H1 (cell line): ENCODE results near the gene GHRL. TPM values are rescaled to one million over a fixed set of nuclear protein-coding genes. Genes with fewer than 3 reads are reported as not detected.

Experiments
- CTCF ChIA-PET: fragments of 300-600 bp; sonication (Branson Sonifier 250); formaldehyde crosslinking; loops from one replicate; lab custom pipeline; 2021; ENCODE audit not compliant: partially characterized antibody; lab: Charles Lee
- POLR2A ChIA-PET: fragments of 300-600 bp; sonication (Branson Sonifier 250); formaldehyde crosslinking; loops from one replicate; lab custom pipeline; 2021; ENCODE audit warnings: inconsistent platforms; ENCODE audit not compliant: partially characterized antibody; lab: Charles Lee
- DNase-seq, 2 experiments: peaks; one replicate each; pipeline versions ENCODE4 v3.0.0 to v3.0.0-alpha.2; 2010 to 2022; ENCODE audit warnings: low spot score in 2 of 2, low read depth in 1 of 2, mixed read lengths in 1 of 2
- FAIRE-seq: peaks from 2 replicates; lab custom pipeline; 2011; peaks lifted over from hg19 to GRCh38; lab: Jason Lieb, UNC
- H2AFZ ChIP-seq: 2 replicates; pipeline ENCODE4 v1.8.1; 2012; ENCODE audit warnings: low read length, inconsistent platforms
- H2AK5ac ChIP-seq: 2 replicates; pipeline ENCODE4 v1.6.1; 2013; ENCODE audit warnings: low read depth, low read length
- H2BK120ac ChIP-seq: replicated peaks from 2 replicates; pipeline ENCODE3; 2013; ENCODE audit warnings: low read depth, low read length, inconsistent platforms
- H2BK12ac ChIP-seq: 2 replicates; pipeline ENCODE4 v1.6.1; 2013; ENCODE audit warnings: low read depth, low read length
- H2BK15ac ChIP-seq: 2 replicates; pipeline ENCODE4 v1.6.1; 2013; ENCODE audit warnings: low read length
- H2BK20ac ChIP-seq: 2 replicates; pipeline ENCODE4 v1.6.1; 2013; ENCODE audit warnings: low read length
- H2BK5ac ChIP-seq: 2 replicates; pipeline ENCODE4 v1.6.1; 2013; ENCODE audit warnings: low read depth, low read length
- H3K14ac ChIP-seq: 2 replicates; pipeline ENCODE4 v1.6.1; 2013; ENCODE audit warnings: inconsistent platforms; ENCODE audit not compliant: insufficient read length
- H3K18ac ChIP-seq: 2 replicates; pipeline ENCODE4 v1.6.1; 2013; ENCODE audit warnings: low read length; ENCODE audit errors: extremely low read depth
- H3K23ac ChIP-seq: 2 replicates; pipeline ENCODE4 v1.6.1; 2013; ENCODE audit warnings: inconsistent platforms; ENCODE audit not compliant: insufficient read length
- H3K23me2 ChIP-seq: 2 replicates; pipeline ENCODE4 v1.6.1; 2013; ENCODE audit warnings: low read depth, low read length
- H3K27ac ChIP-seq: 2 replicates; pipeline ENCODE4 v1.6.1; 2011; ENCODE audit warnings: low read depth, low read length, inconsistent platforms
- H3K27me3 ChIP-seq, 4 experiments: replicated peaks in 1 of 4; 1 replicate in 1 of 4; 2 replicates in 3 of 4; pipeline versions ENCODE4 v1.6.1 to v1.8.1; 2011 to 2013; ENCODE audit warnings: low read length in 3 of 4, mild to moderate bottlenecking in 3 of 4, inconsistent platforms in 2 of 4, mixed read lengths in 2 of 4, moderate library complexity in 1 of 4; ENCODE audit not compliant: control insufficient read depth in 3 of 4, insufficient read depth in 3 of 4; ENCODE audit errors: extremely low read depth in 1 of 4
- H3K36me3 ChIP-seq, 4 experiments: 2 replicates each; pipeline versions ENCODE4 v1.6.1 to v1.8.1; 2011 to 2013; ENCODE audit warnings: mild to moderate bottlenecking in 4 of 4, low read length in 3 of 4, moderate library complexity in 2 of 4, control low read depth in 1 of 4, inconsistent platforms in 1 of 4; ENCODE audit not compliant: insufficient read depth in 4 of 4, control insufficient read depth in 2 of 4
- H3K4ac ChIP-seq: replicated peaks from 2 replicates; pipeline ENCODE3; 2013; ENCODE audit warnings: low read length, low read depth, mixed read lengths, inconsistent platforms; ENCODE audit not compliant: insufficient read length
- H3K4me1 ChIP-seq, 4 experiments: replicated peaks in 1 of 4; 1 replicate in 1 of 4; 2 replicates in 3 of 4; pipeline versions ENCODE4 v1.6.1 to v1.8.1; 2011 to 2013; ENCODE audit warnings: low read length in 3 of 4, inconsistent platforms in 2 of 4, mixed read lengths in 1 of 4; ENCODE audit not compliant: insufficient read depth in 4 of 4, control insufficient read depth in 3 of 4
- H3K4me2 ChIP-seq, 2 experiments: 2 replicates each; pipeline versions ENCODE4 v1.6.1 to v1.8.1; 2011 to 2013; ENCODE audit warnings: low read depth in 2 of 2, low read length in 2 of 2, control low read depth in 1 of 2, inconsistent platforms in 1 of 2, mild to moderate bottlenecking in 1 of 2; ENCODE audit not compliant: insufficient read depth in 1 of 2
- H3K4me3 ChIP-seq, 4 experiments: fragments of 200-600, 300-600 bp in 1 of 4; sonication (generic), shearing (Covaris generic), sonication (Bioruptor Twin) in 1 of 4; 2 replicates each; pipeline versions ENCODE4 v1.5.1 to v1.8.1; 2011 to 2016; ENCODE audit warnings: low read length in 4 of 4, low read depth in 3 of 4, control low read depth in 2 of 4, inconsistent platforms in 2 of 4, mild to moderate bottlenecking in 2 of 4, mixed read lengths in 1 of 4, moderate library complexity in 1 of 4; ENCODE audit not compliant: insufficient read depth in 2 of 4; ENCODE audit errors: extremely low read depth in 1 of 4
- H3K56ac ChIP-seq: replicated peaks from 2 replicates; pipeline ENCODE3; 2013; ENCODE audit warnings: low read depth, mild to moderate bottlenecking, mixed read lengths, low read length, inconsistent platforms; ENCODE audit not compliant: insufficient read length
- H3K79me1 ChIP-seq: 2 replicates; pipeline ENCODE4 v1.6.1; 2013; ENCODE audit warnings: low read depth, low read length, control low read depth
- H3K79me2 ChIP-seq, 2 experiments: 2 replicates each; pipeline versions ENCODE4 v1.6.1 to v1.8.1; 2012 to 2013; ENCODE audit warnings: low read length in 2 of 2, mild to moderate bottlenecking in 2 of 2, inconsistent platforms in 1 of 2; ENCODE audit not compliant: insufficient read depth in 2 of 2, control insufficient read depth in 1 of 2
- H3K9ac ChIP-seq, 4 experiments: replicated peaks in 1 of 4; 1 replicate in 1 of 4; 2 replicates in 3 of 4; pipeline versions ENCODE4 v1.6.1 to v1.8.1; 2011 to 2013; ENCODE audit warnings: low read depth in 3 of 4, low read length in 3 of 4, control low read depth in 2 of 4, mild to moderate bottlenecking in 2 of 4, moderate library complexity in 2 of 4, inconsistent platforms in 1 of 4; ENCODE audit errors: extremely low read depth in 1 of 4
- H3K9me3 ChIP-seq, 2 experiments: 2 replicates each; pipeline versions ENCODE4 v1.6.1 to v1.8.1; 2012 to 2013; ENCODE audit warnings: mild to moderate bottlenecking in 2 of 2, moderate library complexity in 2 of 2, control low read depth in 1 of 2, inconsistent platforms in 1 of 2, low read depth in 1 of 2, low read length in 1 of 2, mixed read lengths in 1 of 2; ENCODE audit not compliant: insufficient read depth in 2 of 2
- H4K20me1 ChIP-seq, 2 experiments: replicated peaks in 1 of 2; 2 replicates each; pipeline versions ENCODE3 to v1.8.1; 2011 to 2013; ENCODE audit warnings: inconsistent platforms in 2 of 2, low read length in 2 of 2, mild to moderate bottlenecking in 1 of 2; ENCODE audit not compliant: insufficient read depth in 2 of 2, control insufficient read depth in 1 of 2
- H4K5ac ChIP-seq: 2 replicates; pipeline ENCODE4 v1.6.1; 2013; ENCODE audit warnings: low read length, low read depth, mixed read lengths, inconsistent platforms; ENCODE audit not compliant: insufficient read length
- H4K8ac ChIP-seq: 2 replicates; pipeline ENCODE4 v1.8.0; 2013; ENCODE audit warnings: mild to moderate bottlenecking, moderate library complexity, low read length, inconsistent platforms; ENCODE audit not compliant: insufficient read depth; ENCODE audit errors: extremely low read depth
- H4K91ac ChIP-seq: replicated peaks from 2 replicates; pipeline ENCODE3; 2013; ENCODE audit warnings: low read length, mixed read lengths, inconsistent platforms; ENCODE audit not compliant: insufficient read length
- BACH1 ChIP-seq: IDR thresholded peaks from 2 replicates; pipeline ENCODE4 v1.6.1; 2012; ENCODE audit warnings: low read length, improper control_type of control experiment
- BRCA1 ChIP-seq: IDR thresholded peaks from 2 replicates; pipeline ENCODE4 v1.6.1; 2012; ENCODE audit warnings: low read depth, low read length, improper control_type of control experiment
- EZH2 ChIP-seq: fragments of 200-600 bp; sonication (generic); IDR thresholded peaks from 2 replicates; pipeline ENCODE4 v1.7.1; 2012; ENCODE audit warnings: low read depth, mild to moderate bottlenecking, moderate library complexity, low read length, inconsistent platforms; ENCODE audit not compliant: severe bottlenecking
- FOSL1 ChIP-seq: IDR thresholded peaks from 2 replicates; pipeline ENCODE4 v1.6.1; 2011; ENCODE audit warnings: mild to moderate bottlenecking, low read depth, low read length, moderate library complexity; ENCODE audit not compliant: insufficient read depth
- SIRT6 ChIP-seq: IDR thresholded peaks from one replicate; pipeline ENCODE4 v1.7.1; 2012; ENCODE audit warnings: low read length, inconsistent platforms
- YY1 ChIP-seq: IDR thresholded peaks from 2 replicates; pipeline ENCODE4 v1.6.1; 2011; ENCODE audit warnings: low read depth, mild to moderate bottlenecking, low read length
- WGBS, 2 experiments: shearing (Covaris generic) in 1 of 2; methylation state at CpG; one replicate each; pipeline versions ENCODE4 v1.1.6 to v1.1.7; 2013 to 2015; ENCODE audit warnings: low lambda C conversion rate in 2 of 2, mixed read lengths in 2 of 2, inconsistent platforms in 1 of 2, low coverage in 1 of 2, missing lambda C conversion rate in 1 of 2; ENCODE audit not compliant: insufficient replicate concordance in 2 of 2, insufficient coverage in 1 of 2, insufficient read length in 1 of 2; ENCODE audit errors: extremely low coverage in 1 of 2, missing lambda C conversion rate in 1 of 2; 5-methylcytosine and 5-hydroxymethylcytosine counted together
- polyA plus RNA-seq, 7 experiments: library from polyadenylated mRNA; depleted of rRNA in 3 of 7; stranded (reverse) in 5 of 7; unstranded in 2 of 7; fragments of >200 nt in 5 of 7; fragments of 200-250 nt in 2 of 7; gene quantifications; 1 replicate in 5 of 7; 2 replicates in 1 of 7; 4 replicates in 1 of 7; pipeline versions ENCODE4 v1.2.1 to v1.2.3, GENCODE V29; 2011 to 2013; ENCODE audit warnings: missing spikeins in 2 of 7, mixed read lengths in 2 of 7
- total RNA-seq: library from RNA; stranded (reverse); fragmentation: NEBNext Ultra II Directional; extraction: Animal tissue kit (Norgen Biotek cat#: 25700); gene quantifications from 2 replicates; pipeline ENCODE4 v1.2.1, GENCODE V29; 2021

Gene GHRL
- total and polyA plus RNA-seq, 2 of the 8 experiments (the other 6 are each of a cell fraction or from before 2014, with no cell fraction given), result 0.32 to 0.35 TPM

DNA sequence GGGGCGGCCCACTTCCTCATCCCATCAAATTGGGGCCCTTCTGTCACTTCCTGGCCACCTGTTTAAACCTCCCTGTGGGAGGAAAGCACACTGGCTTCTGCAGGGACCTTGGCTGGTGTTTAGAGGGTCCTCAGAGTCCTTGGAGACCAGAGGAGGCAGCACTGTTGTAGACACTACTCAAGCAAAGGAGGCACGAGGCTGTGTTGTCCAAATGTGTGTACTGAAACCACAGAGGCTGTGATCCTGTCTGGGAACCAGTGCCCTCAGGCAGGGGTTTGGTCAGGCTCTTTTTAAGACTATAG, 40.6 kb upstream of the GHRL start:
- no peak overlapping the region for H3K4me2 ChIP-seq
- H3K23ac ChIP-seq, result no peak overlapping the region
- H3K18ac ChIP-seq, result no peak overlapping the region
- H4K8ac ChIP-seq, result no peak overlapping the region
- no peak overlapping the region for H2BK12ac ChIP-seq
- no peaks in the 10 kb centered on the region for H4K20me1 ChIP-seq
- H3K36me3 ChIP-seq, result no peaks in the 10 kb centered on the region
- 79% methylated on average over 2 of the region's 2 CpGs; no CpG with 5 or more reads in 1 of the 2 experiments for WGBS, 2 experiments
- H3K4me1 ChIP-seq, result no peaks in the 10 kb centered on the region; a peak in 1 of 7 replicates
- ChIA-PET POLR2A (no interaction called here), CTCF (interaction anchor here (1.3 to 2.2 kb wide), 3 partner anchors 11 to 404 kb away, joined by 6 to 15 read pairs (median 8); partner anchors contain the start of gene SEC13)
- H3K23me2 ChIP-seq, result no peaks in the 10 kb centered on the region; the same call in 1 of the 2 replicates
- no peak overlapping the region for H4K5ac ChIP-seq
- TF ChIP-seq BACH1 (no peak), FOSL1 (no peak), EZH2 (no peak), YY1 (no peak), SIRT6 (no peak), BRCA1 (no peak)
- no peak overlapping the region for H2AFZ ChIP-seq
- no peak overlapping the region for H3K27ac ChIP-seq
- H2AK5ac ChIP-seq, result no peak overlapping the region
- H3K27me3 ChIP-seq, result peaks cover 0 to 2% (median 0%) of the 10 kb centered on the region in 4 experiments; a peak in 2 of 7 replicates
- no peaks in the 10 kb centered on the region for H3K79me2 ChIP-seq
- no peak overlapping the region for H3K4ac ChIP-seq
- no peak overlapping the region for H2BK15ac ChIP-seq
- H3K9me3 ChIP-seq, result no peaks in the 10 kb centered on the region
- H2BK120ac ChIP-seq, result no peak overlapping the region
- FAIRE-seq, result no peak
- H2BK20ac ChIP-seq, result no peak overlapping the region
- H4K91ac ChIP-seq, result no peak overlapping the region
- no peak overlapping the region for H3K14ac ChIP-seq
- H3K9ac ChIP-seq, result no peak overlapping the region
- H3K4me3 ChIP-seq, result no peak overlapping the region
- H3K56ac ChIP-seq, result no peak overlapping the region
- no peak for DNase-seq
- no peaks in the 10 kb centered on the region for H3K79me1 ChIP-seq
- no peak overlapping the region for H2BK5ac ChIP-seq
